HG02798 (cell line): ENCODE measurements around the gene CASQ2.
"Not testable (repeated sequence)": the region's sequence is repeated elsewhere in the genome, so short reads cannot be mapped to it uniquely, and the experiment has no call there.

Source experiments
- ATAC-seq: cut with Tn5 transposase; IDR thresholded peaks from one replicate; pipeline ENCODE4 v1.9.1; 2021; ENCODE audit warnings: mild to moderate bottlenecking; ENCODE audit not compliant: unreplicated experiment, poor library complexity

CASQ2 gene

GRCh38 chr1:115781851-115782250 lies 13.3 kb upstream of the CASQ2 start:
- no peak for ATAC-seq

DNA sequence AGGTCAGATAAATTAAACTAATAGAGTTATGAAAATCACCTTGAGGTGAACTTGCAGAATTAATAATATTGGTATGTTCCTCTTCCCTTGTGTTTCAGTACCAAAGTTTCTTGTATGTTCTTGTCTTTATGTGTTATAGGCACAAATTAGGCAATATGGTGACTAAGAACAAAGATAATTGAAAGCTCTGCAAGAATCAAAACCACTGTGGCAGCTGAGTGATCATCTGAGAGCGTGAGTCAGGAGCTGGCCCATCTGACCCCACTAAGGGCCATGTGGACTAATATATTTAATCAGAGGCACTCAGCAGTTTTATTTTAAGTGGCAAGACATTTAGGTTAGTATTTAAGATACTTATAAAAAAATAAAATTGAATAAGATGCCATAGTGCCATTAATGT lies 12.8 kb upstream of the CASQ2 start:
- ATAC-seq, result no peak

- ATAC-seq, result not testable (repeated sequence)
Measured at GRCh38 chr1:115780655-115781054, 12.1 kb upstream of the CASQ2 start.

DNA sequence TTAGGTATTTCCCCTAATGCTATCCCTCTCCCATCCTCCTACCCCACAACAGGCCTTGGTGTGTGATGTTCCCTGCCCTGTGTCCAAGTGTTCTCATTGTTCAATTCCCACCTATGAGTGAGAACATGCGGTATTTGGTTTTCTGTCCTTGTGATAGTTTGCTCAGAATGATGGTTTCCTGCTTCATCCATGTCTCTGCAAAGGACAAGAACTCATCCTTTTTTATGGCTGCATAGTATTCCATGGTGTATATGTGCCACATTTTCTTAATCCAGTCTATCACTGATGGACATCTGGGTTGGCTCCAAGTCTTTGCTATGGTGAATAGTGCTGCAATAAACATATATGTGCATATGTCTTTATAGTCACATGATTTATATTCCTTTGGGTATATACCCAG lies 10.6 kb upstream of the CASQ2 start:
- not testable (repeated sequence) for ATAC-seq

DNA sequence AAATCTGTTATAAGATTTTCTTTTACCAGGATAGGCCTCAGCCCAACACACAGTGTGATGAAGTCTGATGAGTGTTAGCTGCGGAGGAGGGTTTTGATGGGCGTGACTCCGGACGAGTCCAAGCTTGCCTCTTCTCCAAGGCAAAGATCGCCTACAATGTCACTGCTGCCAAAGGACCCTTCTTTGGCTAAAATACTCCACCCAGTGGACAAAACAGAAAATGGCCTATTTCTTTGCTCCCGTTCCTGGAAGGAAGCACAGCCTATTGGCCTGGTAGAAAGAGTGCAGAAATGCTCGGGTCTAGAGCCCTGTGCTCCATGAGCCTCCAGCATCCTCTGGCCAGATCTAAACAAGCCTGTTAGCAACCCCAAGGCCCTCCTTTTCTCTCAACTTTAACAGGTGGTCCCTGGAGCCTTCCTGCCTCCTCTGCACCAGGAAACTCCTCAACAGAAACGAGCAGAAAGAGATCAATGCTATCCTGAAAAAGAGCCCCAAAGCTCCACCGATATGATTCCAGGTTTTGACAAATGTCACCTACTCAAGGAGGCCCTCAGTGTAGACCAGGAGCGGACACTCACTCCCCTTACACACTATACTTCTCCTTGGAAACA lies 3.4 kb upstream of the CASQ2 start:
- peak; percentile 92 for ATAC-seq

DNA sequence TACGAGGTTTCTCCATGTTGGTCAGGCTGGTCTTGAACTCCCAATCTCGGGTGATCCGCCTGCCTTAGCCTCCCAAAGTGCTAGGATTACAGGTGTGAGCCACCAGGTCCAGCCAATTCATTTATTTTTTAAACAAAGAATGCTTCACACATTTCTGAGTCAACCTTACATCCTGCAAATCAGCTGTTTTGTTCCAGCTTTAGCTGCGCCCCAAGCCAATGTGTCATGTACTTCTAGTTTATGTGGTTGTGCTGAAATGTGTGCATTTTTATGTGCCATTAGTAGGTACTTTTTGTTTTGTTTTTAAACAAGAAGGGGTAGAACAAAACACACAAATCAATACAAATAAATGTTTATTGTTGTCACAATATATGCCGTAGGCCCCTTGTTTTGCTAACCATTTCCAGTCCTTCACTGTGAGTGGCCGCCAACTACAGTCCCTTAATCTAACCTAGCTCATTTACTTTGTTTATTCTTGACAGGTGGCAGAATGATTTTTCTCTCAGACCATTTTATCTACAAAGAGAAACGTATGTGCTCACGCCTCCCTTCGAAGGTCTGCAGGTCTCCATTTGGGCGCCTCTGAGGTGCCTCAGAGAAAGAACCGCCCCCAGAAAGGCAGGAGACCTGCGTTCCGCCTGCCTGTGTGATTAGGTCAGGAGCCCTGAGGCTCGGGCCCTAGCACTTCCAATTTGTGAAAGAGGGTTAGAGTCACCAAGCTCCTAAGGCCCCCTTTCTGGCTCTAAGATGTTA lies 2.8 kb upstream of the CASQ2 start:
- peak; percentile 29 for ATAC-seq

- ATAC-seq, result no peak
Measured at GRCh38 chr1:115767403-115767802, 1.1 kb downstream of the CASQ2 start.

DNA sequence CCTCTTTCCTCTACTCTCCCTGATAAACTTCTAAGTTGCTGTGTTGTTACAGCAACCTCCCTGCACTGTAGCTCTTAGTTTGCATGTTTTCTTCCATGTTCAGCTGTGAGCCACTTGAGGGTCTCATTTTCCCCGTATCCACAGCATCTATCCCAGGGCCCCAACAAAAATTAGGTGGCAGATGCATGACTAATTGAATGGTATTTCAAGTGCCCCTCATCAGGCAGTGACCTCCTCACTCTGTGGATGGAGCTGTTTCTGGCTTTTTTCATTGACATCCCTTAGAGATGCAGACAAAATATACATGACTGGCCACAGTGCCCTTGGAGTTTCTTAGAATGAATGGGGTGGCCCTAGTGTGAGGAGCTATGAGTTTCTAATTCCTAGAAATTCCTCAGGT lies 3.4 kb downstream of the CASQ2 start:
- ATAC-seq, result no peak

DNA sequence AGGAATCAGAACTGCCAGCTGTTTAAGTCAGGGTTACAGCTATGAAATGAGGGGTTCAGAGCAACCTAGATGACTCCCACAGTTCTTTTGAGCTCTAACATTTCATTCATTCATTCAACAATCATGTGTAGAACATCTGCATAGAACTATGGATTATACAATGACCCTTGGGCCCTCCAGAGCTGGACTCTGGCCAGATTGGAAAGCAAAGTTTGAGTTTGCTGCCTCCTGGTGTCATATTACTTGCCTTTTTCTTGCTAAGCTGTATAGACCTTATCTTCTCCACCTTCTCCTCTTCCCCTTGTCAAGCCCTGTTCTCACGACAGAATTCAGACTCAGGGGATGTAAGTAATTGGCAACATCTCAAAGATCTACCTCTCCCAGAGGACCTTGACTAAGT lies 4.0 kb downstream of the CASQ2 start:
- ATAC-seq, result no peak

GRCh38 chr1:115762779-115763178 lies 5.7 kb downstream of the CASQ2 start:
- no peak for ATAC-seq

GRCh38 chr1:115761601-115762302 lies 6.8 kb downstream of the CASQ2 start:
- ATAC-seq, result no peak

GRCh38 chr1:115757856-115758255 lies 10.7 kb downstream of the CASQ2 start:
- no peak for ATAC-seq

- ATAC-seq, result no peak
Measured at GRCh38 chr1:115757326-115757725, 11.2 kb downstream of the CASQ2 start.

DNA sequence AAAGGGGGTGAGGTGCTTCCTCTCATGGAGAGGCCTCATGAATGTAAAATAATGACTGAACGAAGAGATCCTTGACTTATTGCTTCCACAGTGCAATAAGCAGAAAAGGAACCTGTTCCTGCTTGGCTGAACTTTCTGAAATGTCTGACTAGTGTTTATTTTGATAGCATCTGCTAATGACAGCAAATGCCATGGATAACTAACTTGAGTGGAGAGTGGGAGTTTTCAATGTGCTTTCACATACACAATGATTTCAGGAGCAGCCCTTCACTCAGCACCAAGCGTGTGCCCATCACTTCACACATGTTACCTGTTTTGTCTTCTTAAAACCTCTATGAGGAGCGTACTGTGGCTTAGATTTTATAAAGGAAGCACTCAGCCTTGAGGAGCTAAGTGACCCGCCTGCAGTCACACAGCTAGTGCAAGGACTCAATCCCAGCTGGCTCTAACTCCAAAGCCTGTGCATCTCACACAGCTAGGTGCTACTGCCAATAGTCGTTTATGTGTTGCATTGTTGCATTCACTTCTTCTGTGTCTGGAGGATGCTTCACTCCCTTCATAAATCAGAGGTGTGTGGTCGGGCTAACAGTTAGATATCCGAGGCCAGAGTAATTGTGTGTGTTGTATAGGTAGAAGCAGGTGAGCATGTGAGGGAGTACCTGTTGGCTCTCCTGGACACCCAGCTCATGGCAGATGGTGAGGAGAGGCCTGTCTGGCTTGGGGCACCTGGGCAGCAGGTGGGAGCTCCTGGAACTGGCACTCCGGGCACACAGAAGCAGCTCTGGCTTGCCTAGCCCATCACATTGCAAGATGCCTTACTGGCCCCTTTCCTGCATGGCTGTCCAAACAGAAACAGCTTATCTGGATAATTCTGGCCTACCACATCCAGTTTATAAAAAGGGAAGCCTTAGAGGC lies 12.8 kb downstream of the CASQ2 start:
- no peak for ATAC-seq

DNA sequence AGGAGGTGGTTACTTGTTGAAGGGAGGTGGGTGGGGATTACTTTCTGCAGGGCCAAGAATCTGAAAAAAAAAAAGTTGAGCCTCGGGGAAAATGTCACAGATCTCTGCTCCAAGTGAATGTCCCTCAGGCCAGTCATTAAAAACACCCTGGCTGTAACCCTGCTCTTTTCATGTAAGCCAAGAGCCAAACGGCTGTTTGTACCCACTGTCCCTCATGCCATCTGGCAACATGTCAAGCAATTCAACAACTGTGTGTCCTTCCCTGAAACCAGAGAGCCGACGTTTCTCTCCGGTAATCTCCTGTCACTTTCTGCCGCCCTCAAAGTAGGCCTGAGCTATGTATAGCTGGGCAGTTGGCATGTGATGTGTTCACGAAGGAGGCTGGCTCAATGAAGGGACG lies 14.7 kb downstream of the CASQ2 start:
- ATAC-seq, result no peak

DNA sequence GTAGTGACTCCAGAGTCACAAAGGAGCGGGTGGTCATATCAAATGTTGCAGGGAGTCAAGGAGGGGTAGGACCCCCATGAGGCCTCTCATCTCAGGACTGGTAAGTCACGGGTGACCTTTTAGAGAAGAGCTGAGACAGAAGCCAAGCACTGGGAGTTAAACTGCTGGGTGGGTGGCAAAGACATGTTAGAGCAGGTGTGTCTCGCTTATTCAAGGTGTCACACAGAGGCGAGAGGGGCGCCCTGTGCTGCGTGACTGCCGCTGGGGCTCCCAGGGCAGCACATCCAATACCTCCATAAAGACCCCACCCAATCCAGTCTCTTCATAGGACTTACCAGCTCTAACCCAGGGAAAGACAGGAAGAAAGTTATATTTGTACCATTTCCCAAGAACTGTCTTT lies 15.2 kb downstream of the CASQ2 start:
- no peak for ATAC-seq

- no peak for ATAC-seq
Measured at GRCh38 chr1:115748401-115749150, 19.9 kb downstream of the CASQ2 start.

DNA sequence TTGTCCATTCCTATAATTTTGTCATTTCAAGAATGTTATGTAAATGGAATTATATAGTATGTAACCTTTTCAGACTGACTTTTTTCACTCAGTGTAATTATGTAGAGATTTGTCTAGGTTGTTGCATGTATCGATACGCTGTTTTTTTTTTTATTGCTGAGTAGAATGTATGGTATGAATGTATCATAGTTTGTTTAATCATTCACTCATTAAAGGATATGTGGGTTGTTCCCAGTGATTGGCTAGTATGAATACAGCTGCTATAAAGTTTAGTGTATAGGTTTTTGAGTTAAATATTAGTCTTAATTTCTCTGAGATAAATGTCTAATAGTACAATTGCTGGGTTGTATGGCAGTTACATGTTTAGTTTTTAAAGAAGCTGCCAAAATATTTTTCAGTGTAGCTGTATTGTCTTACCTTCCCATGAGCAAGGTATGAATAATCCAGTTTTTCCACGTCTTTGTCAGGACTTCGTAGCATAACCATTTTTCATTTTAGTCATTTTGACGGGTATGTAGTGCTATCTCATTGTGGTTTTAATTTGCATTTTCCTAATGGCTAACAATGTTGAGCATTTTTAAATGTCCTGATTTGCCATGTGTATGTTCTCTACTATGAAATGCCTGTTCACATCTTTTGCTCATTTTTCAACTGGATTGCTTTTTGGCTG lies 22.4 kb downstream of the CASQ2 start:
- ATAC-seq, result no peak

- ATAC-seq, result no peak
Measured at GRCh38 chr1:115744646-115745275, 23.8 kb downstream of the CASQ2 start.
